Activated T-cell treated with anti-CD3 and anti-CD28 coated beads for 48 hours (primary cell): Measurements from ENCODE around the gene RABGGTA.
"Not testable (repeated sequence)": the region's sequence is repeated elsewhere in the genome, so short reads cannot be mapped to it uniquely, and the experiment has no call there.

ENCODE experiments used
- DNase-seq: peaks from one replicate; pipeline ENCODE4 v3.0.0-alpha.2; 2020; ENCODE audit warnings: low read depth

RABGGTA gene

GRCh38 chr14:24240110-24240918, 31.1 kb downstream of the RABGGTA start:
- no peak for DNase-seq

GRCh38 chr14:24238527-24239037, 32.8 kb downstream of the RABGGTA start:
- DNase-seq = no peak

DNA sequence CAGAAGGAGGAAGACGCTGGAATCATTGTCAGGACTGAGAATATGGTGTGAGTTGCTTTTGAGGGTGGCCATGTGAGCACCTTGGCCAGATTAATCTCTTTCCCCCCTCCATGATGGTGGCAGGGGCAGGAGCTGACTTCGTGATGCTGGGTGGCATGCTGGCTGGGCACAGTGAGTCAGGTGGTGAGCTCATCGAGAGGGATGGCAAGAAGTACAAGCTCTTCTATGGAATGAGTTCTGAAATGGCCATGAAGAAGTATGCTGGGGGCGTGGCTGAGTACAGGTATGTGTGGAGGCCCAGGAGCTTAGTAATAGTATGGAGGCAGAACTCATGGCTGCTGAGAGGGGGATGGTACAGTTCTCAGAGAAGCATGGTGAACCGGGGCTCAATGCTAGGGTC, 33.3 kb downstream of the RABGGTA start:
- DNase-seq = no peak

DNA sequence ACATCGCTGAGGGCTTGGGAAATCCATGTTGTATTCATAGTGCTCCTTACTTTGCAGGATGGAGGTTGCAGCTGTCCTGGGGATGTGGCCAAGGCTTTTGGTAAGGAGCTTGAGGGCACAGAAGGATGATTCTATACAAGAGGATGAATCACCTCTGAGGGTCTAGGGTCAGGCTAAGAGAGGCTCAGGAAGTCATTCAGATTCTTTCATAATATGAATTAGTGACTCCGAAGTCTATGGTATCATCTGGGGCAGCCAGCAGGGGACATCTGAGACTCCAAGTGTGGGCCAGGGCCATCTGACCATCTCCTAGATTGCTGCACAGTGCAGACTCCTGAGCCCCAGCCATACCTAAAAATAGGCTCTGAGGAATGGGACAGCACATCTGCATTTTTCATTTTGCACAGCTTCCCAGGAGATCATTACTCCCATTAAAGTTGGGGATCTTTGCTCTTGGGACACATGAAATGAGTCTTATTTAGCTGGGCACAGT, 33.9 kb downstream of the RABGGTA start:
- DNase-seq = no peak

- DNase-seq = no peak
Measured at GRCh38 chr14:24236689-24237462, 34.5 kb downstream of the RABGGTA start.

DNA sequence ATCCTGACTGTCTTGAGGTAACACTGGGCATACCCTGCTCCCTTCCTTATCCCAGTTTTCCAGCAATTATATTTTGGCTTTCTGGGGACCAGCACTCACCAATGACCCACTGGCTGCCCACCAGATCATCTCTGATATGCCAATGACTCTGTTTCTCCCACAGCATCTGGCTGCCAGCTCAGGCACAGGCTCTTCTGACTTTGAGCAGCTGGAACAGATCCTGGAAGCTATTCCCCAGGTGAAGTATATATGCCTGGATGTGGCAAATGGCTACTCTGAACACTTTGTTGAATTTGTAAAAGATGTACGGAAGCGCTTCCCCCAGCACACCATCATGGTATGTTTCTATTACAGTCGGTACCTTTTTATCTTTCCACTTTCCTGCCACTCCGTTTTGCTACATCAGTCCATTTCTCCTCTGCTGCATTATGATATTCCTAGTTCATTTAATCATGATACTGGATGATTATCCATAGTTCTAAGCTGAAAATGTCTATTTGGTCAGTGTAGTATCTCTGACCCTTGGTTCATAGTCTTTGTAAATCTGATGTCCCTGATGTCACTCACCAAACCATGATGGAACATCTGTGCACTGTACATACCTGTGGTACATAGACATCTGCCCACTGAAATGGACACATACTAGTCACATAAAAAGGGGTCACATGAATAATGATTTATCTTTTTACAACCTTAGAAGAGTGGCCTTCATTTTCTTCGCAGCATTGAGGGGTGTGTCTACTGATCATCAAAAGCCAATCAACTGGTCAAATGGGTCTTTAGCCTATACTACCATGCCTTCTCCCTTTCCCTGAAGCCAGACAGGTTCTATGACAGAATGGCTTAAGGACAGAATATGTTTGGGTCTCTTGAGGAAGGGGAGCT, 35.4 kb downstream of the RABGGTA start:
- DNase-seq = no peak

GRCh38 chr14:24234095-24235005, 37.0 kb downstream of the RABGGTA start:
- DNase-seq = no peak

GRCh38 chr14:24233538-24233866, 37.9 kb downstream of the RABGGTA start:
- no peak for DNase-seq

GRCh38 chr14:24232645-24233537, 38.5 kb downstream of the RABGGTA start, which contains the start of gene GMPR2:
Gene GMPR2 (plus strand): TSS chr14:24232929. CDS start chr14:24233254, 325 bp downstream.
- DNase-seq = no peak

DNA sequence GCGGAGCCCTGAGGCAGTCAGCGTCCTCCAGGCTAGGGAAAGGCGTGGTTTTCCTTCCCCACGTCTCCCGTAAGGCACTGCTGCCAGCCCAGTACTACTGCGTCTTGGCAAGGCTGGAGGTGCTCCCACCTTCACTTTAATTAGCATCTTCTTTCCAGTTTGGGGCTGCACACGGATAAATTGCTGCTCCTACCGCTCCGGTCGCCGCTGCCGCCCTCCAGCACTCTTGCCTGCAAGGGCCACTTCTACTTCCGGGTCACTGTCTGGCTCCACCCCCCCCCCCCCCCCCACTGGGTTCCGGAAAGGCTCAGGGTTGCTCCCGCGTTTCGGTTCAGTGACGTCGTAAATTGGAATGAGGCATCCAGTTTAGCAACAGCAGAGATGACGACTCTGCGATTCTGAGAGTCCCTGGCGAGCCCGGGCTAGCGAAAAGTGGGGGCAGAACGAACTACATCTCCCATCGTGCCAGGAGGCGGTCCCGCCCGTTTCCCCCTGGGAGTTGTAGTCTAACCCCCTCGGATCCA, 39.2 kb downstream of the RABGGTA start, which contains the start of gene NEDD8:
TSS of gene NEDD8 (minus strand) at position 247 of the 524 bp plus-strand sequence. CDS start at position 147, 100 bp downstream.
- DNase-seq = peak; percentile 85

DNA sequence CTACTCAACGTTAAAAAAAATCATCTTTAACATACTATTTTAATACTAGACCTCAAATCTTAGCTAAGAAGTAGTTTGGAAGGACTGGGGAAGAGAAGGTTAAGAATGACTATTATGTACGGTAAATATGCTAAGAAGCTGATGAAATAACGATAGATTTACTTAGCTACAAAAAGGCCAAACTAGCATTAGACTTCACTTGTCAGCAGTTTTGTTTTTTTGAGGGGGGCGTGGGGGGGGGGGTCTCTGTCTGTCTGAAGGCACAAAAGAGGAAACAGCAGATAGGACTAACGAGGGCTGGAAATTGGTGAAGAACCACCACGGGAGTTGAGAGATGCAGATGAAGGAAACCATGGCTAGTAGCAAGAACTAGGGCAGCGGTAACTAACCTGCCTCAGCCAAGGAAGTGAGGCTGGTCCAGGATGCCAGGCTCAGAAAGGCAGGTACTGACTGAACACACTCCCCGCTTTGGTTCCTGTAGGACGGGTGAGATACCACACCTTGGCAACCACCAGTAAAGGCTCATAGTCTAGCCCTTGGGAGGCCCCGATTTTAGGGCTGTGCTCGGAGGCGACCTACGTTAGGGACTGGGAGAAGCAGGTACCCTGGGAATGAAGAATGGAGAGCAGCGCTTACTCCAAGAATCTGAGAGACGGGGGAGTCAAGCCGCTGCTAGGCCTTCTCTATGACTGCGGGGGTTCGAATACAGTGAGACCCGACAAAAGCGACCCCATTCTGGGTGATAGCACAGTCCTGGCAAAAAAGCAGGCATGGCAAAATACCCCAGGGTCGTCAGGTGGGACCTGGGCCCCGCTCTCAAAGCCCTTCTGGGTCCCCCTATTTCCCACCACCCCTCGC, 39.9 kb downstream of the RABGGTA start:
- no peak for DNase-seq

- DNase-seq = no peak
Measured at GRCh38 chr14:24228902-24229301, 42.5 kb downstream of the RABGGTA start.

DNA sequence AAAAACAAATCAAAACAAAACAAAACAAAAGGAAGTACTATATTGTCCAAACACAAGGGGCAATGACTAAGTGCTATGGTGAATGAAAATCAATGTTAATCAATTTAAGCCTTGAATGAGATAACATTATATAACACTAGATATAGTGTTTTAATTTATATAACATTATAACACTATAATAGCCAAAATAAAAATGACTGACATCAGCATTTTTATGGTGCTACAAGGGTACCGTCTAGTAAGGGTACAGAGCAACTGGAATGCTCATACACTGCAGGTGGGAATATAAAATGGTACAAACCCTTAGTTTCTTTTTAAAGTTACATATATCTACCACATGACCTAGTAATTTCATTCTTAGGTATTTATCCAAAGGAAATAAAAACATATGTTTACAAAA, 44.9 kb downstream of the RABGGTA start:
- no peak for DNase-seq

- DNase-seq = no peak
Measured at GRCh38 chr14:24224618-24225071, 46.8 kb downstream of the RABGGTA start.

GRCh38 chr14:24222987-24223386, 48.4 kb downstream of the RABGGTA start:
- DNase-seq = not testable (repeated sequence)

GRCh38 chr14:24219521-24219920, 51.9 kb downstream of the RABGGTA start:
- no peak for DNase-seq

DNA sequence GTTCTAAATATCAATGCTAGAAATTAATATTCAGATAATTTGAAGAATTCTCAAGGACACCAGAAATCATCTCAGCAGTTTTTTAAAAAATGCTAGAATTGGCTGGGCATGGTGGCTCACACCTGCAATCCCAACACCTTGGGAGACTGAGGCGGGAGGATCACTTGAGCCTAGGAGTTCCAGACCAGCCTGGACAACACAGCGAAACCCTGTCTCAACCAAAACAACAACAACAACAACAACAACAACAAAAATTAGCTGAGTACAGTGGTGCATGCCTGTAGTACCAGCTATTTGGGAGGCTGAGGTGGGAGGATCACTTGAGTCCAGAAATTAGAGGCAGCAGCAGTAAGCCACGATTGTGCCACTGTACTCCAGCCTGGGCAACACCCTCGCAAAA, 52.3 kb downstream of the RABGGTA start:
- no peak for DNase-seq

- DNase-seq = not testable (repeated sequence)
Measured at GRCh38 chr14:24216876-24217275, 54.5 kb downstream of the RABGGTA start.
